Measurements from ENCODE around the gene ADAM19.
"Not testable (repeated sequence)": the region's sequence is repeated elsewhere in the genome, so short reads cannot be mapped to it uniquely, and the experiment has no call there.

Gene ADAM19

DNA sequence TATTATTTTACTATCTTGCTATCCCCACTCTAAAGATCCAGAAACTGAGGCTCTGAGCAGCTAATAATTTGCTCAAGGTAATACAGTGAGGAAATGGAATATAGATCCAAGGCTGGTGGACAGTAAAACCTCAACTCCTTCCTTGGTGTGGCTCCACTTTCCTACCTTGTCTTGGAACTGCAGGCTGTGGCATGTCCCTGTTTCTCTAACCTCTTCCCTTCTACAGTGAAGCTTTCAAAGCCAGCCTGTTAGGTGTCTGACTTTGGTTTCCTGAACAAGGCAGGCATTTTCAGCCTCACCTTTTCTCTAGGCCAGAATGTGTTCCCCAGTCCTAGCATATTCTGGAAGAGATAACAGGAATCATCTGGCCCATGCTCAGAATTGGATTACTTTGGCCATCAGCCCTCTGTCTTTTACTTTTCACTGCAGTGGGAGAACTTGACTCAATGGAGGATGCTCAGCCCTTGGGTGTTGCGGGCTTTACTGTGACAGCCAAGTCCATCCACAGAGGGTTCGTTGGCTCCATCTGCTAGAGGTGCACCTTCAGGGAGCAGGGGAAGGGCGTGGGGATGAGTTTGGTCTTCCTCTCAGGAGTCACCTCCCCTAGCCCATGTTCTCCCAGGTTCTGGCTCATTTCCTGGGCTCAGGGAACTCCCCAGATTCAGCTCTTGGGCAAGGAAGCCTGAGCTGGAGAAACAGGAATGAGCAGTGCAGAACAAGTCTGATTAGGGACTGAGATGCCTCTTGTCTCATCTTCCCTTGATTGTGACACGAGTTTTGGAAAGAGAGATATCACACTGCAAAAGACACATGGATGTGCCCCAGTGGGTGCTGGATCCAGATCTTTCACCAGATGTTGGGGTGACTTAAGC, 114.4 kb downstream of the ADAM19 start:
- DNase-seq (ENCODE audit: low spot score), result no peak

DNA sequence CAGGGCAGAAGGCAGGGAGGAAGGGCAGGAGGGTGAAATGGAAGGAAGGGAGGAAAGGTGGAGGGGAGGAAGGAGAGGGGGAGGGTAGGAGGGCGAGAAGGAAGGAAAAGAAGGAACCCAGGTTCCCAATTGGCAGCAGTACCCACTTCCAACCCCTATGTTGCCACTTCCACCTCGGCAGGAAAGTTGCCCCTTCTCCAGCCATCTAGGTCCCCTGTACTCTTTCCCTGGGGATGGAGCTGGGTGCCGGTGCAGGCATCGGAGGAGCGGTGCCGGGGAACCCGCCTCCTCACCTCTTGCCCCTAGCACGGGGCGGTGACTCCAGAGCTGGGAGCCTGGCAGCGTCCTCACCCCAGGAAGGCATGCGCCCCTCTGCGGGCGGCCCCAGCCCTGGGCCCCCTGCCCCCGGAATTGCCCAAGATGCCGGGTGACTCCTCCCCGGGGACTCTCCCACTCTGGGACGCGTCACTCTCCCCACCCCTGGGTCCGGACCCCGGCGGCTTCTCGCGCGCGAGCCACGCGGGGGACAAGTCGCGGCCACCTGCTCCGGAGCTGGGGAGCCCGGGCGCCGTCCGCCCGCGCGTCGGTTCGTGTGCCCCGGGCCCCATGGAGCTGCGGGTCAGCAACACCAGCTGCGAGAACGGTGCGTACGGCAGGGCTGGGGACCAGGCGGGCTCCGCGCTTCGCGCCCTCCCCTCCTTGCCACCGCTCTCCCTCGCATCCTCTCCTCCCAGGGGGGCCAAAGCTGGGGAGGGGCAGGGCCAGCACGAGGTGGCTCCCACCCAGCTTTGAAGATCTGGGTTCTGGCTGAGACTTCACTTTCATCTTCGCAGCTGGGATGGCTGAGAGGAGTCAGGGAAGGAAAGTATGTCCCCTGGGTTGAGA, 115.6 kb downstream of the ADAM19 start, which contains the start of gene NIPAL4:
TSS of gene NIPAL4 (plus strand) at position 499 of the 885 bp plus-strand sequence. CDS start at position 607, 108 bp downstream.
- DNase-seq (ENCODE audit: low spot score), result no peak

- no peak for DNase-seq (ENCODE audit: low spot score)
Measured at GRCh38 chr5:157458835-157459234, 116.7 kb downstream of the ADAM19 start.

GRCh38 chr5:157457391-157457790, 118.2 kb downstream of the ADAM19 start:
- no peak for DNase-seq (ENCODE audit: low spot score)

GRCh38 chr5:157456301-157456700, 119.3 kb downstream of the ADAM19 start:
- DNase-seq (ENCODE audit: low spot score), result no peak

- DNase-seq (ENCODE audit: low spot score), result no peak
Measured at GRCh38 chr5:157455057-157455456, 120.5 kb downstream of the ADAM19 start.

DNA sequence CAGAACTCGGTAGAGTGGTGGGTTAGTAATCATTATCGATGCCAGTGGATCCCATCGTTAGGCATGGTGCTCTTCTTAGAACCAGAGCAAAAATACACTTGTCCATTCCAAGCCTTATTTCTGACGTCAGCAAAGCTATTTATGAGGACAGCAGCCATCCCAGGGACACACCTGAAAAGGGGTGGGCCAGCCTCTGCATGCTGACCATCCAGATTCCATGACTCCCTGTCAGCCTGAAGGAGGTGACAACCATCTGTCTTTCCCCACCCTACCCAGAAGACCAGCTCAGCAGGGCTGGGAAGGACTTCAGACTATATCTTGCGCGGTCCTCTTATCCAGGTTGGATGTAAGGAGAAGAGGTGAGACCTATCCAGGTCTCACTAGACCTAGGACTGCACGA, 121.3 kb downstream of the ADAM19 start:
- no peak for DNase-seq (ENCODE audit: low spot score)

DNA sequence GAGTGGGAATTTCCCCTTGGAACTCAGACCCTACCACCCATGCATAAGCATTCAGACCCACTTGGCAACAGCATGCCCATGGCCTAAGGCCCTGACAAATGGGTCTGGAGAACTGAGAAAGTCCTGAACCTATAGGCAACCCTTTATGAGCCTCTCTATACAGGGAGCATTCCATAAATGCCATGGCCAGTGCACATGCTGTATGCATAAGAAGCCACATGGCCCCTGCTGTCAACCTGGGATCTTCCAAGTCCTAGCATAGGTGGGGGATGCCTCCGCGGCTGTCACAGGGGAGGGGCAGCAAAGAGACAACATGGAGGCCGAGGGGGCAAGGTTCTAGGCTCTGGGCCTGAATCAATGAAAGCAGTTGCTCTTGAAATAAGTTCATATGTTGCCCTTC, 123.8 kb downstream of the ADAM19 start:
- DNase-seq (ENCODE audit: low spot score), result no peak

GRCh38 chr5:157450024-157450423, 125.6 kb downstream of the ADAM19 start:
- DNase-seq (ENCODE audit: low spot score), result no peak

- no peak for DNase-seq (ENCODE audit: low spot score)
Measured at GRCh38 chr5:157449011-157449723, 126.4 kb downstream of the ADAM19 start.

GRCh38 chr5:157447201-157447637, 128.4 kb downstream of the ADAM19 start:
- DNase-seq (ENCODE audit: low spot score), result no peak

DNA sequence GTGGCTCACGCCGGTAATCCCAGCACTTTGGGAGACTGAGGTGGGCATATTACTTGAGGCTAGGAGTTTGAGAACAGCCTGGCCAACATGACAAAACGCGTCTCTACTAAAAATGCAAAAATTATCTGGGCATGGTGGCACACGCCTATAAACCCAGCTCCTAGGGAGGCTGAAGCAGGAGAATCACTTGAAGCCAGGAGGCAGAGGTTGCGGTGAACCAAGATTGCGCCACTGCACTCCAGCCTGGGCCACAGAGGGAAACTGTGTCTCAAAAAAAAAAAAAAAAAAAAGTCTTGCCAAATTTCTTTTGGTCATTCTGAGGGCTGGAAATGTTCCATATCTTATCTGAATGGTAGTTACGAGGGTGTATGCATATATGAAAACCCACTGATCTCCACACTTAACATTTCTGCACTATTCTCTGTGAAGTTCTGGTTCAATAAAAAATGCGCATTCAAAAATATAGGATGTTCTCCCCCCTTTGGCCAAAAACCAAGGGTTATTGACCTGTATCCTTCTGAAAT, 129.1 kb downstream of the ADAM19 start:
- no peak for DNase-seq (ENCODE audit: low spot score)

GRCh38 chr5:157445745-157446411, 129.7 kb downstream of the ADAM19 start:
- no peak for DNase-seq (ENCODE audit: low spot score)

DNA sequence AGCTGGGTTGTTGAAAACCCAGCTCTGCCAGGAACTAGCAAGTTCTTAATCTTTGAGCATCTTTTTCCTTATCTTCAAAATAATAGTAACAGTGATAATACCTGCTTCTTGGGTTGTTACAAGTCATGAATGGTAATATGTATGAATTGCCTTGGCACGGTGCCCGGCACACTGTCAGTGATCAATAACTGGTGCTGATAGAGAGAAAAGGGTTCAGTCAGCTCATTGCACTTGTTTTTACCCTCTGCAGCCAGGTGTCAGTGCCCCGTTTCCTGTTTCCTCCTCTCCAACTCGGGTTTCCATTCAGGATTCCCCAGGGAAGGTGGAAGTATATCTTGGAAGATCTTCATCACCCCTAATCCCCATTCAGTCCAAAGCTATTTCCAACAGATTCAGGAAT, 131.4 kb downstream of the ADAM19 start:
- no peak for DNase-seq (ENCODE audit: low spot score)

DNA sequence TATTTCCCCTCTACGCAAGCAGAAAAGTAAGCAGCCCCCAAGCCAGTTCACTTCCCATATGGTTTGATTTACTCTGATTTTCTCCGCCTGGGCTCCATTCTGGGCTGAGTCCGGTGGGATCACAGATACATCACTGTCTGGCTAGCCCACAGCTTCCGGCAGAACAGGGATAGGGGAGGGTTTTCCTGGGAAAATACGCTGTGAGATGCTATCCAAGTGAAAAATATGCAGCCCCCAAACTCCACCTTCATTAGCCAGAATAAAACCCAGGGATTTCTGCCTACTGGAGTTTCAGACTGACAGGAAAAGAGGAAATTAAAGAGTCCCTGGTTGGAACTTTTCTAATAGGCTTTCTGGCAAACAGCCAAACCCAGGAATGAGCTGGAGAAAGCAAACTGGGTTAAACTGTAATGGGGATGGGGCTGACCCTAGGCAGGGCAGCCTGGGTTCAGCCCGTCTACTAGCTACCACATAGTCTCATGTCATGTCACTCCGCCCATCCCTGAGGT, 132.5 kb downstream of the ADAM19 start:
- no peak for DNase-seq (ENCODE audit: low spot score)

DNA sequence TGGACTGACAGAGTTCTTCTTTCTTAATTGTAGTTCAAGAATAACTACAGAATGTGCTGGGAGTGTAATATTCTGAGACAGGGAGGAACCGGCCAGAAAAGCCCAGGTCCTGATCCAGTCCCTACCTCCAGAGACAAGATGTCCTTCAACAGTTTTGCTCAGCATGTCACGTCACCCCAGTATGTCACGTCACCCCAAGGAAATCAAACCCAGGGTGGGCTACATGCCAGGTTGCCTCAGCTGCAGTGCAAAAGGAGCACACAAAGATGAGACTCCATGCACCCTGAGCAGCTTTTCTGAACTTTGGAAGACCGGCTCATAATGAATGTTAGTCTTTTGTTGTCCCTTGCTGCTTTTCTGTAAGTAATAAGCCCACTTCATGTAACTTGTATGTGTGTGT, 141.5 kb downstream of the ADAM19 start:
- no peak for DNase-seq (ENCODE audit: low spot score)

GRCh38 chr5:157431544-157432200, 143.9 kb downstream of the ADAM19 start:
- DNase-seq (ENCODE audit: low spot score), result no peak

DNA sequence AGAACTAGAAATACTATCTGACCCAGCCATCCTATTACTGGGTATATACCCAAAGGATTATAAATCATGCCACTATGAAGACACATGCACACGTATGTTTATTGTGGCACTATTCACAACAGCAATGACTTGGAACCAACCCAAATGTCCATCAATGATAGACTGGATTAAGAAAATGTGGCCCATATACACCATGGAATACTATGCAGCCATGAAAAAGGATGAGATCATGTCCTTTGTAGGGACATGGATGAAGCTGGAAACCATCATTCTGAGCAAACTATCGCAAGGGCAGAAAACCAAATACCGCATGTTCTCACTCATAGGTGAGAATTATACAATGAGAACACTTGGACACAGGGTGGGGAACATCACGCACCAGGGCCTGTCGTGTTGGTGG, 145.7 kb downstream of the ADAM19 start:
- not testable (repeated sequence) for DNase-seq (ENCODE audit: low spot score)
